Smooth muscle cell (in vitro differentiated cells): ENCODE measurements around the gene MED12L. TPM values are rescaled to one million over a fixed set of nuclear protein-coding genes. Genes with fewer than 3 reads are reported as not detected.

Source experiments
- DNase-seq: peaks from one replicate; lab custom pipeline; 2025; ENCODE audit not compliant: unreplicated experiment; lab: John Stamatoyannopoulos, UW
- H2AFZ ChIP-seq: fragments of 200-600 bp; sonication (generic); 2 replicates; pipeline ENCODE4 v1.6.0; 2016; ENCODE audit warnings: antibody characterized with exemption, low read depth, mild to moderate bottlenecking
- H3F3A ChIP-seq: fragments of 200-600 bp; sonication (generic); 2 replicates; pipeline ENCODE4 v1.6.0; 2017; ENCODE audit warnings: antibody characterized with exemption, low read depth
- H3K27ac ChIP-seq: fragments of 200-600 bp; sonication (generic); 2 replicates; pipeline ENCODE4 v1.5.1; 2016; ENCODE audit warnings: low read depth, mild to moderate bottlenecking
- H3K27me3 ChIP-seq: fragments of 200-600 bp; sonication (generic); 2 replicates; pipeline ENCODE4 v1.6.1; 2016; ENCODE audit warnings: low read depth, mild to moderate bottlenecking
- H3K36me3 ChIP-seq: fragments of 200-600 bp; sonication (generic); 2 replicates; pipeline ENCODE4 v1.5.1; 2016; ENCODE audit warnings: low read depth
- H3K4me1 ChIP-seq: fragments of 200-600 bp; sonication (generic); 2 replicates; pipeline ENCODE4 v1.5.1; 2016; ENCODE audit warnings: low read depth
- H3K4me2 ChIP-seq: fragments of 200-600 bp; sonication (generic); 2 replicates; pipeline ENCODE4 v1.6.0; 2016; ENCODE audit warnings: mild to moderate bottlenecking
- H3K4me3 ChIP-seq: fragments of 200-600 bp; sonication (generic); 2 replicates; pipeline ENCODE4 v1.5.1; 2016; ENCODE audit warnings: mild to moderate bottlenecking
- H3K79me2 ChIP-seq: fragments of 200-600 bp; sonication (generic); 2 replicates; pipeline ENCODE4 v1.6.0; 2016; ENCODE audit warnings: low read depth, mild to moderate bottlenecking
- H3K9ac ChIP-seq: fragments of 200-600 bp; sonication (generic); 2 replicates; pipeline ENCODE4 v1.6.0; 2016; ENCODE audit warnings: low read depth
- H3K9me3 ChIP-seq: fragments of 200-600 bp; sonication (generic); replicated peaks from 2 replicates; pipeline ENCODE4 v1.5.1; 2016; ENCODE audit warnings: low read depth
- H4K20me1 ChIP-seq: fragments of 200-600 bp; sonication (generic); 2 replicates; pipeline ENCODE4 v1.6.0; 2016; ENCODE audit warnings: low read depth
- WGBS: methylation state at CpG from one replicate; pipeline ENCODE4 v1.1.7; 2016; ENCODE audit warnings: low lambda C conversion rate; 5-methylcytosine and 5-hydroxymethylcytosine counted together
- polyA plus RNA-seq: library from polyadenylated mRNA; unstranded; fragments of >200 nt; fragmentation: Nextera tagmentation; extraction: Ambion mirVana; gene quantifications from 2 replicates; pipeline ENCODE4 v1.2.1, GENCODE V29; 2016
- total RNA-seq: library from RNA; depleted of rRNA; stranded (reverse); fragments of >200 nt; gene quantifications from 2 replicates; pipeline ENCODE4 v1.2.3, GENCODE V29; 2014
- TF ChIP-seq, protein P1 (sequence below): fragments of 200-600 bp; sonication (generic); IDR thresholded peaks from 2 replicates; pipeline ENCODE4 v1.5.1; 2017; ENCODE audit warnings: borderline replicate concordance, mild to moderate bottlenecking, antibody characterized with exemption; ENCODE audit not compliant: insufficient read depth, poor library complexity, severe bottlenecking

Gene MED12L
- total and polyA plus RNA-seq, 2 experiments from 2014 or later, result 0.26 to 1.5 TPM

GRCh38 chr3:151276038-151276686 lies 190.7 kb downstream of the MED12L start:
- Histone ChIP-seq H4K20me1 (no peaks in the 10 kb centered on the region), H3K4me2 (no peak overlapping the region), H3F3A (no peaks in the 10 kb centered on the region), H3K4me1 (no peaks in the 10 kb centered on the region), H3K9ac (no peak overlapping the region), H3K27ac (no peak overlapping the region), H3K36me3 (no peaks in the 10 kb centered on the region), H3K9me3 (no peaks in the 10 kb centered on the region), H3K4me3 (no peak overlapping the region), H3K27me3 (no peaks in the 10 kb centered on the region), H3K79me2 (no peaks in the 10 kb centered on the region), H2AFZ (no peak overlapping the region)
- no peak for DNase-seq
- TF ChIP-seq, protein P1, sequence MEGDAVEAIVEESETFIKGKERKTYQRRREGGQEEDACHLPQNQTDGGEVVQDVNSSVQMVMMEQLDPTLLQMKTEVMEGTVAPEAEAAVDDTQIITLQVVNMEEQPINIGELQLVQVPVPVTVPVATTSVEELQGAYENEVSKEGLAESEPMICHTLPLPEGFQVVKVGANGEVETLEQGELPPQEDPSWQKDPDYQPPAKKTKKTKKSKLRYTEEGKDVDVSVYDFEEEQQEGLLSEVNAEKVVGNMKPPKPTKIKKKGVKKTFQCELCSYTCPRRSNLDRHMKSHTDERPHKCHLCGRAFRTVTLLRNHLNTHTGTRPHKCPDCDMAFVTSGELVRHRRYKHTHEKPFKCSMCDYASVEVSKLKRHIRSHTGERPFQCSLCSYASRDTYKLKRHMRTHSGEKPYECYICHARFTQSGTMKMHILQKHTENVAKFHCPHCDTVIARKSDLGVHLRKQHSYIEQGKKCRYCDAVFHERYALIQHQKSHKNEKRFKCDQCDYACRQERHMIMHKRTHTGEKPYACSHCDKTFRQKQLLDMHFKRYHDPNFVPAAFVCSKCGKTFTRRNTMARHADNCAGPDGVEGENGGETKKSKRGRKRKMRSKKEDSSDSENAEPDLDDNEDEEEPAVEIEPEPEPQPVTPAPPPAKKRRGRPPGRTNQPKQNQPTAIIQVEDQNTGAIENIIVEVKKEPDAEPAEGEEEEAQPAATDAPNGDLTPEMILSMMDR, result no peak
- 74% methylated on average over 2 of the region's 2 CpGs for WGBS

GRCh38 chr3:151276687-151277042 lies 191.2 kb downstream of the MED12L start:
- H2AFZ ChIP-seq, result no peak overlapping the region
- no peaks in the 10 kb centered on the region for H3K4me1 ChIP-seq
- DNase-seq, result no peak
- no peaks in the 10 kb centered on the region for H3K79me2 ChIP-seq
- no peaks in the 10 kb centered on the region for H3F3A ChIP-seq
- H4K20me1 ChIP-seq, result no peaks in the 10 kb centered on the region
- no peak overlapping the region for H3K4me3 ChIP-seq
- TF ChIP-seq, protein P1, result no peak
- H3K9me3 ChIP-seq, result no peaks in the 10 kb centered on the region
- no peak overlapping the region for H3K4me2 ChIP-seq
- H3K27me3 ChIP-seq, result no peaks in the 10 kb centered on the region
- WGBS, result 93% methylated on average over 6 of the region's 6 CpGs
- no peak overlapping the region for H3K9ac ChIP-seq
- no peaks in the 10 kb centered on the region for H3K36me3 ChIP-seq
- no peak overlapping the region for H3K27ac ChIP-seq

DNA sequence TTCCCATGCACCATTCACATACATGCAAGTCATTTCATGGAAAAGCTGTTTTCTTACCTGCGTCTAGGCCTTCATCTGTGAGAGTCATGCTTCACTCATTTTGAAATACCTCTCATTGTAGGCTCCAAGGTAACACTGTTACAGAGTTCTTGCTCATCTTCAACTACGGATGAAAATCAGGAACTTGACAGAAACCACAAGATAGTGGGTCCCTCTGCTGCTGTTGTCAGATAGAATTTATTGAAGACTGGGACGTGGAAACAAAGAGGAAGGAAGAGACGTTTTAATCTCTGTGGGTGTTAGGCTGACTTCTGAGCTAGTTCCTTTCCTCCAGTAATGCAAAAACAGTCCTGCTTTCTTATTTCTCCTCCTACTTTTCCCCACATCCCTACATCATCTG lies 192.8 kb downstream of the MED12L start, which contains the start of gene P2RY14:
P2RY14 (minus strand) TSS at position 313 of the 400 bp plus-strand sequence. CDS start 64,226 bp downstream, outside the sequence.
- Histone ChIP-seq H3K4me2 (no peak within 1 kb of the TSS), H3K27me3 (no peaks in the 10 kb centered on the region), H3K79me2 (no peaks in the 10 kb centered on the region), H3F3A (no peaks in the 10 kb centered on the region), H3K27ac (no peak within 1 kb of the TSS), H2AFZ (no peak within 1 kb of the TSS), H3K4me3 (no peak within 1 kb of the TSS), H3K4me1 (no peaks in the 10 kb centered on the region), H4K20me1 (no peaks in the 10 kb centered on the region), H3K9me3 (no peaks in the 10 kb centered on the region), H3K36me3 (no peaks in the 10 kb centered on the region), H3K9ac (no peak within 1 kb of the TSS)
- TF ChIP-seq, protein P1, result no peak
- no peak for DNase-seq
- 51% methylated on average over 4 of the region's 4 CpGs for WGBS
